ENCODE results near the gene MTA1.

MTA1 gene

DNA sequence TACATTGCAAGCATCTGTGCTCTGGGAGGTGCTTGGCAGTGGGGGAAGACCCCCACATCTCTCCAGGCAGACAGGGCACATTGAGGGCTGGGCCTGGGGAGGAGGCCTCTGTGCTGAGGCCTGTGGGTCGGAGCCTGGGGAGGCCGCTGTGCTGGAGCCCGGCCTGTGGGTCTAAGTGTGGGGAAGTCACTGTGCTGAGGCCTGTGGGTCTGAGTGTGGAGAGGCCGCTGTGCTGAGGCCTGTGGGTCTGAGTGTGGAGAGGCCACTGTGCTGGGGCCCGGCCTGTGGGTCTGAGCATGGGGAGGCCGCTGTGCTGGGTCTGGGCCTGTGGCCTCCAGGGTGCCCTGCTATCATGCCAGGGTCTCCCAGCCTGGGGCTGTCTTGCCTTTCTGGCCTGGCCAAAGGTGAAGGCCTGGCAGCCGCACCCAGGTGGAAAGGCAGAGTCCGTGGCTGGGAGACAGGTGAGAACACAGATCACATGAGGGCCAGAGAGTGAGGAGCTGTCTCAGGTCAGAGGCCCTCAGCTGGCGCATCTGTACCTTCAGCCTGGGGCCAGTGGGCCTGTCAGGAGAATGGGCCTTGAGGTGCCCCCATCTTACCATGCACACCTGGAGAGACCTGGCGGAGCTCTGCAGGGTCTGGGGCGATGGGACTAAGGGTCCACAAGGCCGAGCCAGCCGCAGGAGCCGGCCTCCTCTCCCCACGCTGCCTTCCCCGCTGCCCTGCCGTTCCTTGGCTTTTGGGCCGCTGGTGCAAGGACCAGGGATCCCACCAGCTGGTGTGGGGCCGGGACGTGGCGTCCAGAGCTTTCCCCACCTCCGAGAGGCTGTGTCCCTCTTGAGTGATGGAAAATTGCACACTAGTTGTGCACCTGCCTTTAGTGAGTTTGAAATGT lies 36.4 kb downstream of the MTA1 start:
- TF ChIP-seq, protein P1, sequence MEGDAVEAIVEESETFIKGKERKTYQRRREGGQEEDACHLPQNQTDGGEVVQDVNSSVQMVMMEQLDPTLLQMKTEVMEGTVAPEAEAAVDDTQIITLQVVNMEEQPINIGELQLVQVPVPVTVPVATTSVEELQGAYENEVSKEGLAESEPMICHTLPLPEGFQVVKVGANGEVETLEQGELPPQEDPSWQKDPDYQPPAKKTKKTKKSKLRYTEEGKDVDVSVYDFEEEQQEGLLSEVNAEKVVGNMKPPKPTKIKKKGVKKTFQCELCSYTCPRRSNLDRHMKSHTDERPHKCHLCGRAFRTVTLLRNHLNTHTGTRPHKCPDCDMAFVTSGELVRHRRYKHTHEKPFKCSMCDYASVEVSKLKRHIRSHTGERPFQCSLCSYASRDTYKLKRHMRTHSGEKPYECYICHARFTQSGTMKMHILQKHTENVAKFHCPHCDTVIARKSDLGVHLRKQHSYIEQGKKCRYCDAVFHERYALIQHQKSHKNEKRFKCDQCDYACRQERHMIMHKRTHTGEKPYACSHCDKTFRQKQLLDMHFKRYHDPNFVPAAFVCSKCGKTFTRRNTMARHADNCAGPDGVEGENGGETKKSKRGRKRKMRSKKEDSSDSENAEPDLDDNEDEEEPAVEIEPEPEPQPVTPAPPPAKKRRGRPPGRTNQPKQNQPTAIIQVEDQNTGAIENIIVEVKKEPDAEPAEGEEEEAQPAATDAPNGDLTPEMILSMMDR (IDR thresholded peaks at IDR 0.05; ENCODE audit: low read length) = no peak
- TF ChIP-seq EZH2phosphoT487 (IDR thresholded peaks at IDR 0.05; ENCODE audit: low read length) (no peak), EZH2 (optimal IDR thresholded peaks at IDR 0.05; ENCODE audit: low read depth, low read length) (no peak)

DNA sequence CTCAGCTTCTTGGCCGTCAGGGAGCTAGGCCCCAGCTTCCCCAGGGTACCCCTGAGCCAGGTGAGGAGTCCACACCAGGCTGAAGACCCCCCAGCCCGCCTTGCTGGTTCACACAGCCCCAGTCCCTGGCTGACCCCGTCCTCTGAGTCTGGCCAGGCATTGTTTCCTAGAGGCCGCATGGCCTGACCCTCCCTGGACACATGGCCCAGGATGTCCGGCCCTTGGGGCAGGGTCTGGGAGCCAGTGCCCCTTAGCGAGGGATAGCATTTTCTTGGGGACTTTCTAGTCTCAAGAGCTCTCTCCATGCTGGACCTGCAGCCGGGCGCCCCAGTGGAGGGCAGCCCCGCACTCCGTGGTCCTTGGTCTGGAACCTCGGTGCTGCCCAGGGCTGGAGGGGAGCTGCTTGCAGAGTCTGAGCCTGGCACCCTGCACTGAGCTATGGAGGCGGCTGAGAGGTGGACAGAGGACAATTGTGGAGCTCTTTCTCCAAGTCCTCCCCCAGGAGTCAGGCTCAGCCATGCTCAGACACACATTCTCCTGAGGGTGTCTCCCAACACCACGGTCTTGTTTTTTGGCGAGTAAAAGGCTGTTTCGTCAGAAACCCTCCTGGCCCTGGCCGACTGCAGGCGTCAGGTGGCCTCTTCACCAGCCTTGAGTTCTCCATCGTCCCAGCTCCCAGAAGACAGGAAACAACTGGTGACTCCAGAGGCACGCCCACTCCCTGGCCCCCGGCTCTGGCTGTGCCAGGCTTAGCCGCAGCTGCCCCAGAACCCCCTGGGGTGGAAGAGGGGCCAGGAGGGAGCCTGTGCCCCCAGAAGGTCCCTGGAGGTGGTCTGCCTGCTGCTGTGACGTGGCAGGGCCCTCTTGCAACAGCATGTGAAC lies 37.4 kb downstream of the MTA1 start:
- H4K20me1 ChIP-seq (ENCODE audit: insufficient read depth, low read length) = no peaks in the 10 kb centered on the region
- H3K9me3 ChIP-seq (replicated peaks; ENCODE audit: insufficient read depth, low read length) = no peaks in the 10 kb centered on the region
- no peak for DNase-seq
- H3K27ac ChIP-seq (ENCODE audit: low read length) = no peak overlapping the region
- no peak for TF ChIP-seq EZH2phosphoT487 (IDR thresholded peaks at IDR 0.05; ENCODE audit: low read length)
- TF ChIP-seq, protein P1 (IDR thresholded peaks at IDR 0.05; ENCODE audit: low read length) = no peak
- no peak for TF ChIP-seq EZH2 (optimal IDR thresholded peaks at IDR 0.05; ENCODE audit: low read depth, low read length)
- H3F3A ChIP-seq (ENCODE audit: insufficient read depth, low read length) = no peaks in the 10 kb centered on the region
- no peak overlapping the region for H3K4me3 ChIP-seq (ENCODE audit: low read length)
- no peaks in the 10 kb centered on the region for H3K36me3 ChIP-seq (replicated peaks; ENCODE audit: insufficient read depth, low read length)
- no peaks in the 10 kb centered on the region for H3K79me2 ChIP-seq (ENCODE audit: low read length)
- no peak overlapping the region for H3K9ac ChIP-seq (ENCODE audit: low read length)
- H2AFZ ChIP-seq (ENCODE audit: low read length) = no peak overlapping the region
- H3K27me3 ChIP-seq (replicated peaks; ENCODE audit: insufficient read depth, low read length) = no peaks in the 10 kb centered on the region
- H3K4me1 ChIP-seq (ENCODE audit: low read length) = no peaks in the 10 kb centered on the region
- no peaks in the 10 kb centered on the region for H3K9me2 ChIP-seq (replicated peaks; ENCODE audit: insufficient read depth, low read length)
- no peak overlapping the region for H3K4me2 ChIP-seq (ENCODE audit: low read depth, low read length)

More for the DNA sequence above, 36.4 kb downstream of the MTA1 start:
- H3K9me2 ChIP-seq (replicated peaks; ENCODE audit: insufficient read depth, low read length) = no peaks in the 10 kb centered on the region
- H2AFZ ChIP-seq (ENCODE audit: low read length) = no peak overlapping the region
- H3F3A ChIP-seq (ENCODE audit: insufficient read depth, low read length) = no peaks in the 10 kb centered on the region
- no peaks in the 10 kb centered on the region for H3K27me3 ChIP-seq (replicated peaks; ENCODE audit: insufficient read depth, low read length)
- no peak overlapping the region for H3K4me2 ChIP-seq (ENCODE audit: low read depth, low read length)
- no peaks in the 10 kb centered on the region for H3K9me3 ChIP-seq (replicated peaks; ENCODE audit: insufficient read depth, low read length)
- no peaks in the 10 kb centered on the region for H3K4me1 ChIP-seq (ENCODE audit: low read length)
- H3K36me3 ChIP-seq (replicated peaks; ENCODE audit: insufficient read depth, low read length) = no peaks in the 10 kb centered on the region
- H3K79me2 ChIP-seq (ENCODE audit: low read length) = no peaks in the 10 kb centered on the region
- no peak overlapping the region for H3K27ac ChIP-seq (ENCODE audit: low read length)
- no peak overlapping the region for H3K9ac ChIP-seq (ENCODE audit: low read length)
- DNase-seq = no peak
- no peaks in the 10 kb centered on the region for H4K20me1 ChIP-seq (ENCODE audit: insufficient read depth, low read length)
- no peak overlapping the region for H3K4me3 ChIP-seq (ENCODE audit: low read length)

- H3K4me3 ChIP-seq (ENCODE audit: low read length) = no peak overlapping the region
- no peaks in the 10 kb centered on the region for H3F3A ChIP-seq (ENCODE audit: insufficient read depth, low read length)
- H3K27me3 ChIP-seq (replicated peaks; ENCODE audit: insufficient read depth, low read length) = no peaks in the 10 kb centered on the region
- no peak overlapping the region for H3K9ac ChIP-seq (ENCODE audit: low read length)
- no peak for DNase-seq
- H3K4me2 ChIP-seq (ENCODE audit: low read depth, low read length) = no peak overlapping the region
- H3K36me3 ChIP-seq (replicated peaks; ENCODE audit: insufficient read depth, low read length) = no peaks in the 10 kb centered on the region
- H3K9me3 ChIP-seq (replicated peaks; ENCODE audit: insufficient read depth, low read length) = no peaks in the 10 kb centered on the region
- no peaks in the 10 kb centered on the region for H4K20me1 ChIP-seq (ENCODE audit: insufficient read depth, low read length)
- H3K9me2 ChIP-seq (replicated peaks; ENCODE audit: insufficient read depth, low read length) = no peaks in the 10 kb centered on the region
- H3K4me1 ChIP-seq (ENCODE audit: low read length) = no peaks in the 10 kb centered on the region
- TF ChIP-seq, protein P1 (IDR thresholded peaks at IDR 0.05; ENCODE audit: low read length) = no peak
- no peak for TF ChIP-seq EZH2phosphoT487 (IDR thresholded peaks at IDR 0.05; ENCODE audit: low read length)
- TF ChIP-seq EZH2 (optimal IDR thresholded peaks at IDR 0.05; ENCODE audit: low read depth, low read length) = no peak
- no peaks in the 10 kb centered on the region for H3K79me2 ChIP-seq (ENCODE audit: low read length)
- H3K27ac ChIP-seq (ENCODE audit: low read length) = no peak overlapping the region
- no peak overlapping the region for H2AFZ ChIP-seq (ENCODE audit: low read length)
Measured at GRCh38 chr14:105458010-105458409, 38.4 kb downstream of the MTA1 start.

All from MM.1S (cell line).